GM21723 (cell line): ENCODE results near the gene IGFBP6.
"Not testable (repeated sequence)": the region's sequence is repeated elsewhere in the genome, so short reads cannot be mapped to it uniquely, and the experiment has no call there.

Source experiments
- ATAC-seq: cut with Tn5 transposase; IDR thresholded peaks from one replicate; pipeline ENCODE4 v1.9.1; 2021; ENCODE audit warnings: mild to moderate bottlenecking, moderate library complexity; ENCODE audit not compliant: unreplicated experiment

The IGFBP6 gene

DNA sequence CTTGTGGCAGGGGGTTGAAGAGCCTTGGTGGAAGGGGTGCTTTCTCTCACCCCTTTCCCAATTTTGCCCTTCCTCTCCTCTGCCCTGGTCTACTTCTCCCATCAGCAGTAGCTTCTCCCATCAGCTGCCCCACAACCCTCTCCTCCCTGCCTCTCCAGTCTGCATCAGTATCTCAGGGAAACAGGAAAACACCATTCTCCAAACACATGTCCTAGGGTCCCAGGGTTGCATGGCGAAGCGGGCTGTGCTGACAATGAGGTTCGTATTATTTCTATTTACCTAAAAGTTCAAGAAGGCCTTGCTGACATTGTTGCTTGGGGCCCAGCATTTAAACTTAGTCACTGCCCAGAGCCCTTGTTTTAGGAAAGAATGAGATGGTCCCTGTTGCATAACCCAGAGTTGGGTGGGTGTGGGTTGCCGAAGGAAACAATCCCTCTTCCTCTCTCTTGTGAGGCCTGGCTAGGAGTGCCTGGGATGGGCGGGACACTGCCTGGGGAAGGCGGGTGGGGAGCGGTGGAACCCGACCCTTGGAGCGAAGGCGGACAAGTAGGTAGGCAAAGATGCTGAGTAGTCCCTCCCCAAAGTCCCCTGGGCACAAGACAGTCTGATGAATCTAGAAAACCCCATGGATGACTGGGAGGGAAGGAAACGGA lies 1.3 kb upstream of the IGFBP6 start:
- no peak for ATAC-seq

DNA sequence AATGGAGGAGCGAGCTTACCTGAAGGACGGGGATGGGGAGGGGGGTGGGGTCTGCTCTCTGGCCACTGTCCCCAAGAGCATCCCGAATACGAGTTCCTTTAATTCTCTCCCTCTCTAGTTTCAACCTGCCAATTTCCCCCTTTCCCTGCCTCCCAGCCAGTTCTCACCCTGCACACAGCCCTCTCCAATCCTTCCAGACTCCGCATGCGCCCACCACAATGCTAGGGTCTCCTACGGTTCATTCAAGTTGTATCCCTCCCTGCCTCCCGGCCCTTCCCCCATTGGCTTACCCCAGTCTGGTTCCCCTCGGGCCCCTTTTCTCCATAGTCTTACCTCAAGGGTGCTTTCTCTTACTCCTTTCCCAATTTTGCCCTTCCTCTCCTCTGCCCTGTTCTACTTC lies 708 bp upstream of the IGFBP6 start:
- ATAC-seq: no peak

GRCh38 chr12:53097207-53097563 lies 282 bp upstream of the IGFBP6 start:
- no peak for ATAC-seq

- no peak for ATAC-seq
Measured at GRCh38 chr12:53098354-53098981, 1.0 kb downstream of the IGFBP6 start.

GRCh38 chr12:53099071-53099882 lies 1.8 kb downstream of the IGFBP6 start:
- no peak for ATAC-seq

GRCh38 chr12:53100466-53101151 lies 3.1 kb downstream of the IGFBP6 start:
- no peak for ATAC-seq

DNA sequence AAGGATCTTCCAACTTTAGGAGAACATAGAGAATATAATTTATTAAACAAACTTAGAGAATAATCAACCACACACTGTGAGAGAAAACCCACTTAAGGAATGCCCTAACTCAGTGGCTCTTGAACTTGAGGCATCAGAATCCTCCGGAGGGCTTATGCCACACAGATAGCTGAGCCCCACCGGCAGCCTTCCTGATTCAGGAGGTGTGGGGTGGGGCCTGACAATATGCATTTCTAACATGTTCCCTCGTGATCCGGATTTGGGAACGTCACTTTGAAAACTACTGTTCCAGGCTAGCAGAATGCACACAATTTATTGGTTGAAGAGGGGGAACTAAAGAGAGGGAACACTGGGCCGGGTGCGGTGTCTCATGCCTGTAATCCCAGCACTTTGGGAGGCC lies 3.8 kb downstream of the IGFBP6 start:
- ATAC-seq: no peak

GRCh38 chr12:53101931-53102781 lies 4.7 kb downstream of the IGFBP6 start:
- ATAC-seq: no peak

GRCh38 chr12:53102883-53103807 lies 5.7 kb downstream of the IGFBP6 start, which contains the start of gene SOAT2:
Gene SOAT2 (plus strand): TSS chr12:53103486. CDS start chr12:53103578, 92 bp downstream.
- peak; percentile 44 for ATAC-seq

GRCh38 chr12:53103860-53104305 lies 6.4 kb downstream of the IGFBP6 start:
- no peak for ATAC-seq

DNA sequence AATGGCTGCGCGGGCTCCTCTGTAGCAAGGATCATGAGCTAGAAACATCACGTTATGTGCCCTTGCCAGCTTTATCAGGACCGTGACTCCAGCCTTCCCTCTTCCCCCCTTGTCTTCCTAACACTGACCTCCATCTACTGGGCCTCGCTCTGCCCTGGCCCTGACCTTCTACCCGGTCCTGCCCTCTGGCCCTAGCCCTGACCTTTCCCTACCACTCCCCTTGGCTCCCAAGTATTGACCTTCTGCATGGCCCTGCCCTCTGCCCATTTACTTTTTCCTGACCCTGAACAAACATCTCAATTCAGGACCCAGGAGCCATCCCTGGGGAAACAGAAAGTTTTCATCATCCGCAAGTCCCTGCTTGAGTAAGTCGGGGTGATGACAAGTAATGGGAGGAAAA lies 7.8 kb downstream of the IGFBP6 start:
- no peak for ATAC-seq

DNA sequence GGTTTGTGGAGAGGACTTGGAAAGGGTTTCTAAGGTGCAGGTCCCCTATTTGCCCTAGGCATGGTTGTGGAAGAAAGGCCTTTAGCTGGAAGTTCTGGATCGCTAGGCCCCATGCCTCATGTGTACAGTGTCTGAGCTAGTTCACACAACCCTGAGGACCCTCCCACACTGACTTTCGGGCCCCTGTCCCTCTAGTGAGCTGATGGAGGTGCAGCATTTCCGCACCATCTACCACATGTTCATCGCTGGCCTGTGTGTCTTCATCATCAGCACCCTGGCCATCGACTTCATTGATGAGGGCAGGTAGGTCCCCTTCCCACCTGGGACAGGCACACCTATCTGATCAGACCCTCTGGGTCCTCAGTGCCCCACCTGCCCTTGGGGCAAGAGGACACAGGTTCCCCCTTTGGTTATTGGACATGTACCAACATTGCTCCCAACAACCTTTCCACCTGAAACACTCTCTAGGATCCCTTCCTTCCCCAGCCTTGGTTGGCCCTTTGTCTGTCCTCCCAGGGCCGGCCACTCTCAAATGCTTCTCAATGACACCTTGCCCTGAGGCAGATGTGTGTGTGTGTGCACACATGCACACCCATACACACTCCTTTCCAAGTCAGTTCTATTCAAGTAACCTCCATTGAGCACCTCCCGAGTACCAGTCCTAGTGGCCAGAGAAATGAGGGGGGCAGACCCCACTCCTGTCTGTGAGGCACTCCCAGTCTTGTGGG lies 8.4 kb downstream of the IGFBP6 start:
- ATAC-seq: no peak

- ATAC-seq: no peak
Measured at GRCh38 chr12:53107122-53107521, 9.7 kb downstream of the IGFBP6 start.

GRCh38 chr12:53112431-53112830 lies 15.0 kb downstream of the IGFBP6 start:
- not testable (repeated sequence) for ATAC-seq

GRCh38 chr12:53113136-53113705 lies 15.8 kb downstream of the IGFBP6 start:
- no peak for ATAC-seq

GRCh38 chr12:53113951-53114350 lies 16.5 kb downstream of the IGFBP6 start:
- no peak for ATAC-seq

GRCh38 chr12:53115112-53115890 lies 17.8 kb downstream of the IGFBP6 start:
- no peak for ATAC-seq
